MV-4-11 (cell line): ENCODE measurements around the gene KIAA0232.
A peak's percentile ranks its signal among the peaks of the same experiment; 100 is the strongest.
"Not testable (repeated sequence)": the region's sequence is repeated elsewhere in the genome, so short reads cannot be mapped to it uniquely, and the experiment has no call there.

Experiments used
- DNase-seq: peaks from one replicate; lab custom pipeline; 2025; lab: John Stamatoyannopoulos, UW

The KIAA0232 gene

DNA sequence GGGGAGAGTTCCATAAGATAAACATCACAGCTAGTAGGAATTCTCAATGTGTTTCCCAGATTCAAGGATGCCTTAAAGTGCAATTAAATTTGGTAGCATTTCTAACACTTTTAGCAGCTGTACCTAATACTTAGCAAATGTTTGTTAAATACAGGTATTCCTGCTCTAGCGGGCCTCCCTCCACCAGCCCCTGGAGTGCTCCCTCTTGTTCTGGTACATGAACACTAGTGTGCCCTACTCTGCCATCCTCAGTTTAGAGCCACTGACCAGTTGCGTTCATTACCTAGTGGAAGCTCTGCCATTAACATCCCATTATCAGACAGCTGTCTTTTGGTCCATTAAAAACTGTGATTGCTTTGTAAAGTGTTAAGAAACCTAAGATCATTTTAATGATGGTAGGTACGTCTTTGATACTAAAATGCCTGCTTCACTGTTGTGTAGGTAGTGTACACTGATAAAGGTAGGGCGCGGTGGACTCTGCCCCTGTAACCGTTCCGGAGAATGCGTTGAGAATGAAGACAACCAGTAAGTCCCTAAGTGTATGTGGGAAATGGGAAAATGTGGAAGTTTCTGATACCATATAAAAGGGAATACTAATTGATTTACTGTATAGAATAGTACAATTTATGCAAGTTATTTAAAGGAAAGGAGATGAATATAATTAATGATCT, 21.7 kb downstream of the KIAA0232 start:
- DNase-seq: no peak

DNA sequence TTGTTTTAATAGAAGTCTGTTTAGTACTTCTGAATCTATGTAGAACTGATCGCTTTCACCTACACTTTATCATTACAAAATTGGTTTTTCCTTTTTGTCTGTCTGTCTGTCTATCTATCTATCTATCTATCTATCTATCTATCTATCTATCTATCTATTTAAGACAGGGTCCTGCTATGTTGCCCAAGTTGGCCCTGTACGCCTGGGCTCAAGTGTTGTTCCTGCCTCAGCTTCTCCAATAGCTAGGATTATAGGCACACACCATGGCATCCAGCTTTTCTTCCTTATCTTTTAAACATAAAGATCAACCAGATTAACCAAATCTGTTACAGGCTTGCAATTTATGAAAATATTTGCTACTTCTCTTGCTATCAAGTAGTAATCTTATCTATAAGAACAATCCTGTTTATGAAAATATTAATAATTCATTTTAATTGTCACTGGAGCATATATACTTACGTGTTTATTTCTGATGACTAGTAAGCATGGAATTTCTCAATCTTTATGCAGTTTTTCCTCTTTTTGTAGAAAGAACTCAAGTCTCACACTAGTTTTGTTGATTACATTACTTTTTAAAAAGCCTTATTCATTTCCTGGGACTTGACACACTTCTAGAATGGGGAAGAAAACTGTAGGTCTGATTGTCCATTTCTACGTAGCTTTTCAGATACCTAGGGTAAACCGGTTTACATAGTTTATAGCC, 24.5 kb downstream of the KIAA0232 start:
- no peak for DNase-seq

DNA sequence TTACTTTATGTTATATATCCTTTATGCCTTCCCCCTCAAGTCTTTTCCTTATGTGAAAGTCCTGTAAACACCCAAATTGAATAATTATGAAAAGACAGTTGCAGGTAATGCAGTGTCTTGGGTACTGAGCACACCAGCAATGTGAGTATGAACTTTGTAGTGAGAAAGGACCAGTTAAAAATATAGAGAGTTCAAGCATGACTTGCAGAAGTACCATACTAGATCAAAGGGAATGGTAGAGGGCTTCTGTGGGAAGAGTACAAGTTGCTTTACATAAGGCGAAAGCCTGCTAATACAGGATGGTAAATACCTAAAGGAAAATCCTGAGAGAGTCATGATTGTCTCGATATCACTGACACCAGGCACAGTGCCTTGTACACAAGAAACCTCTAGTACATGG, 25.7 kb downstream of the KIAA0232 start:
- DNase-seq: no peak

DNA sequence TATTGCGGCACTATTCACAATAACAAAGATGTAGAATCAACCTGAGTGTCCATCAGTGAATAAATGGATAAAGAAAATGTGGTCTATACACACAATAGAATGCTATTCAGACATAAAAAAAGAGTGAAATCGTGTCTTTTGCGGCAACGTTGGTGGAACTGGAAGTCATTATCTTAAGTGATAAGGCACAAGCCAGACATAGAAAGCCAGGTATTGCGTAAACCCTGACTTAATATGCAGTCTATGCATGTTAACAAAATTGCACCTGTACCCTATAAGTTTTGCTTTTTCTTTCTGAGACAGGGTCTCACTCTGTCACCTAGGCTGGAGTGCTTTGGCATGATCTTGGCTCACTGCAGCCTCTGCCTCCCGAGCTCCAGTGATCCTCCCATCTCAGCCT, 28.6 kb downstream of the KIAA0232 start:
- no peak for DNase-seq

DNA sequence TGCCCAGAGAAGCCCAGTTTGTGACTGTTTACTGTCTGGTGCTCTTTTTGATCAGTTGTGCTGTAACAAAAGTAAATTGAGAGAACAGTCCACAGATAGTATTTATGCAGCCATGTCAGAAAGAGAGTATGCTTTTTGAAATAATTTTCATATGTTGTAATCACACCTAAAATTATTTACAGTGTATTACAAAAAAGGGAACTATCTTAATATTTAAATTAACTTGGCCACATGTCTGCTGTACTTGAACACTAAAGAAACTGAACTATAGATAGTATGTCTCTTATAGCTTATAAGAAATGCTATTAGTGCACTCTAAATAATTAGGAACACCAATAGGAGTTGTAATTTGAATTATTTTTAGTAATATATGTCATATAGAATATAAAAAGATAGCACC, 30.2 kb downstream of the KIAA0232 start:
- DNase-seq: peak; percentile 3

DNA sequence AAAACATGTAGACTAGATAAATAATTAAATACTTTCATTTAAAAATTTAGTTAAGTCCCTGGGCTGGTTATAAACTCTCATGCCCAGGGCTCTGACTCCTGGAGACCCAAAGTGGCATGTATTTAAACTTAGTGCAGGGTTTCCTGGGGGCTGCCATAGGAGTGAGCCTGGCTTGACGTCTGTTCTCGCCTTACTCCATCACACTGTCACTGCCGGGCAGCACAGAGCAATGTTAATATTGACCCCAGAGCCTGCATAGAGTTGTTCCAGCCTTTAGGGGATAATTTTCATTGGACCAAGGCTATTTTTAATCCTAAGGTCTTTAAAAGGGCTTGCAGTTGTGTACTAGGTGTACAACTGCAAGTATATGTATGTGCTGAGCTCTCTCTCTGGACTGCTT, 31.2 kb downstream of the KIAA0232 start:
- no peak for DNase-seq

DNA sequence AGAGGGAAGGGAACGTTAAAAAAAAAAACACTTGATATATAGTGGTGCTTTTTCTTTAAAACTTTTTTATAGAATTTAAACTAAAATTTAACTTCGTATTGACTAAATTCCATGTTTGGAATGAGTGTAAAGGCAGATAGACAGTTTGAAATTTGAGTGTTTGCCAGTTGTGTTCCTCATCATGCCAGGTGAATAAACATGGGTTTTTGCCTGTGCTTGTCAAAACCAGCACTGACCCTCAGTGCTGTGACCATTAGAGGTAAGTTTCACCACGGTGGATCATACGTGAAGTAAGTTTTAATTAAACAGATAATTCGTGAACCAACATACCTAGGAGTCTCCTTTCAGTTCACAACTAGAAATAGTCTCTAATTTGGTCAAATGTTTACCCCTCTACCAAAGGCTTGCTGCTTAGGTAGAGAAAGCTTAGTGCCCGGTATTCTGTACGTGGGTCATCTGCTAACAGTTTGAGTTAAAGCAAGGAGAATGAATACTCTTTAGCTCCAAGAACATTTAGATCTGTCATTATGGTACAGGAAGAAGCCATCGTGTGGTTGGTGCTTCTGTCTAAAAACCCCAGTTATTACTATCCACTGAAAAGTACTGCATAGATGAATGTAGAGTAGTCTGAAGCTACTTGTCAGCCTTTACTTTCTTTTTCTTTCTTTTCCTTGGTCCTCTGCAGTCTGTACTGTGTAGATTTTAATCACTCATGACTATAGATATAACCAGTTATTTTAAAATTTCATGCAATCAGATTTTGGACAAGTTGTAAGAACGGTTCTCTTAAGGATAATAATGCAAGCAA, 32.7 kb downstream of the KIAA0232 start:
- DNase-seq: no peak

DNA sequence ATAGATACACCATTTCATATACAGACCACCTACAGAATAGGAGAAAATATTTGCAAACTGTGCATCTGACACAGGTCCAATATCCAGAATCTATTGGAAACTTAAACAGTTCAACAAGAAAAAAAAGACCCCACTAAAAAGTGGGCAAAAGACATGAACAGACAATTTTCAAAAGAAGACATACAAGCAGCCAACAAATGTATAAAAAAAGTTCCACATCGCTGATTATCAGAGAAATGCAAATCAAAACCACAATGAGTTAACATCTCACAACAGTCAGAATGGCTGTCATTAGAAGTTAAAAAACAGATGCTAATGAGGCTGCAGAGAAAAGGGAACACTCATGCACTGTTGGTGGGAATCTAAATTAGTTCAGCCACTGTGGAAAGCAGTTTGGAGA, 36.8 kb downstream of the KIAA0232 start:
- DNase-seq: no peak

DNA sequence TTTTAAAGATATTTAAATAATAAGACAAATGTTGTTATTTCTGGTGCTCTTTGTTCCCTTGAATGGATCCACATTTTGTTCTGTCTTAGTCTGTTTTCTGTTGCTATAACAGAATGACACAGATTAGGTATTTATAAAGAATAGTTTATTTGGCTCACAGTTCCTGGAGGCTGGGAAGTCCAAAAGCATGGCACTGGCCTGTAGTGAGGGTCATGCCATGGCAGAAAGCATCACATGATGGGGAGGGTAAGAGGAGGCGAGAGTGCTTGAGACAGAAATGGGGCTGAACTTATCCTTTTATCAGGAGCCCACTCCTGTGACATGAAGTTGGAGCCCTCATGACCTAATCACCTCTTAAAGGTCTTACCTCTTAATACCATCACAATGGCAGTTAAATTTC, 38.2 kb downstream of the KIAA0232 start:
- no peak for DNase-seq

DNA sequence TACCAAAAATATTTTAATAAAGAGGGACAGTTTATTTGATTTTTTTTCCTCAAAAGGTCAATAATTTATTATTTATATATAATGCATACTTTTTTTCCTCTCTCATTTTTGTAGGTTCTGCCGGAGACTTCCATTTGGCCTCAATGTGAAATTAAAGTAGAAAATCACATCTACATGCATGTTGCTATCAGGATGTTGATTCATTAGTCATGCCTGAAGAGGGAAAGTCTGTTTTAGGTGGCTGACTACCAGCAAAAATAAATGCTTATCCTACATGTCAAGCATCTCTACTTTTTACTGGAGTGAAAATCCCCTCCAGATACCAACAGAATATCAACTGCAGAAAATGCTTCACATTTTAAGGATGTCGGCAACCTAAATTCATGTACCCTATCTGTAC, 41.5 kb downstream of the KIAA0232 start:
- no peak for DNase-seq

DNA sequence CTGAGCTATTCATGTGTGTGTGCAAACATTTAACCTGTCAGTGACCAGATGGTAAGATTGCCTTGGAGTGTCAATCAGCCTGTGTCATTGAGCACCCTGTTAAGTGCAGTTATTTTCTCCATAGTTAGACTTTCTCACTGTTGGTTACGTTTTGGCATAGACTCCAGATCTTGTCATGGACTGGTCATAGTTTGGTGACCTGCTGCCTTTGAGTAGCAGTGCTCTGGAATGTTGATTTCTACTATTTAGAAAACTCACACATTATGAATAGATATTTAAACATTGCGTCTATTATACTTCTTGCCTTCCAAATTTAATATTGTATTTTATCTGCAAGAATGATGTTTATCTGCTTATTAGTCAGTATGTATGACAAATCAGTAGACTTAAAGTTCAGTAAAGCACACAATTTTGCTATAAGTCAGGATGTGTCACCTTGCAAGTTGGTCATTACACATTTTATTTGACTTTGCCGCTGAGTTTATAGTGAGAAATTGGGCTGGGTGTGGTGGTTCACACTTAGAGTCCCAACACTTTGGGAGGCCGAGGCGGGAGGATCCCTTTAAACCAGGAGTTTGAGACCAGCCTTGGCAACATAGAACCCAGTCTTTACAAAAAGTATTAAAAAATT, 42.4 kb downstream of the KIAA0232 start:
- no peak for DNase-seq

DNA sequence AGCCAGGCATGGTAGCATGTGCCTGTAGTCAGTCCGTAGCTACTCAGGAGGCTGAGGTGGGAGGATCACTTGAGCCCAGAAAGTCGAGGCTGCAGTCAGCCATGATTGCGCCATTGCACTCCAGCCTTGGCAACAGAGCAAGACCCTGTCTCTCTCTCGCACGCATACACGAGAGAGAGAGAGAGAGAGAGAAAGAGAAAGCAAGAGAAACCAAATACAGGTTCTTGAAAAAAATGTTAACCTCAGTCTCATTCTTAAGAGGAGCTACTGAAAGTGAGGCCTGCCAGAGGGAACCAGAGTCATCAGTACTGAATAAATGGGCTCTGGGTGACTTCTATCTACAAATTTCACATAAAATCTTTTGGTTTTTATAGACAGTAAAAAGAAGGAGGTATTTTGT, 42.9 kb downstream of the KIAA0232 start:
- no peak for DNase-seq

DNA sequence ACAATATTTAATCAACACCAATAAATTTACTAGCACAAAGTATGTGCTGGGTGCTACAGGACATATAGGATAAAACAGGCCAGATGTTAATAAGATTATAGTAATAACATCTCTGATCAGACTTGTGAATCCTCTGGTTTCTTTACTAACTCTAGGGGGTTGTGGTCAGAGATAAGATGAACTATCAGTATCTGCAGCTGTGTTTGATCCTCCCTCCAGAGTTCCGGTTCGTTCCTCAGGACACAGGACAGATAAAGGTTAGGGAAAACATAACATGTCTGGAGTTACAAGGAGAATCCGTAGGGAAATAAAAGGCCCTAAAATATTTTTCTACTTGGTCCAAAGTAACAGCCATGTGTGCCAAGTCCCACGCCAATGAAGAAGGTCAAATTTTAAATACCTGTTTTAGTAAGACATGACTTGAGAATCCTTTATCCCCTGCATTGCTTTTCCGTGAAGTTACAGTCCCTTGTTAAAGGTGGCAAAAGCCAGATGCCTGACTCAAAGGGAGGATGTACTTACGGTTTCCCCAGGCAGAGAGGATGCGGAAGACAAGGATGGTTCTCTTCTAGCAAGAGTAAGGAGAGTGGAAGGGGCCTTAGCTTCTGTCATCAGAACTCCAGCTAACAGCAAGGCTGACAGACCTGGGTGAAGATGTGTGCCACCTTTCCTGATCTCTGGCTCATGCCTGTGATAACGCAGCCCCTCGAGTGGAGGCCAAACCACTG, 44.4 kb downstream of the KIAA0232 start:
- no peak for DNase-seq

DNA sequence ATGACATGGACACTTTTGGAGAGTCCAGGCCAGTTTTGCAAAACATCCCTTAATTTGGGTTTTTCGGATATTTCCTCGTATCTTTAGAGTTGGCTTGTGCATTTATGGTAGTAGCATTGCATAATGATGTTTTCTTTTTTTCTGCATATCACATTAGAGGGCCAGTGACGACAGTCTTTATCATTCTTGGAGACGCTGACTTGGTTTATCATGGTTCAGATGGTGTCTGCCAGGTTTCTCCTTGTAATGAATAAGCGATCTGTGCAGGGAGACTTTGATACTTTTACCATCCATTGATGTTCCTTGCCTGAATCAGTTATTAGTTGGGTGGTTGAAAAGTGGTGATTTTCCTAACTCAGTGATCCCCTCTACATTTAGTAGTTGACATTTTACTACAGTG, 46.6 kb downstream of the KIAA0232 start:
- DNase-seq: no peak

DNA sequence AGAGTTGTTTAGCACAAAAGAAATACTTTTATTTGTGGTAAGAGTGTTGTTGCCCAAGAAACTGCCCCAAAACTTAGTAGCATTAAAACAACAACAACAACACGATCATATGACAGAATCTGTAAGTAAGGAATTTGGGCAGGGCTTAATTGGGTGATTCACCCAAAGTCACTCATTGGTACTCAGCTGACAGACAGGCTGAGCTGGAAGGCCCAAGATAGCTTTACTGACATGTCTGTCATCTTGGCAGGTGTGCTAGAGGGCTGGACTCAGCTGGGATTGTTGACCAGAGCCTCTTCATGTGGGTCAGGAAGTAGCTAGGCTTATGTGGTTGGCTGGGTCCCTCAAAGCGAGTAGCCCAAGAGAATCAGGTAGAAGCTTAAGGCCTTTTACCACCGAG, 52.3 kb downstream of the KIAA0232 start:
- DNase-seq: no peak

DNA sequence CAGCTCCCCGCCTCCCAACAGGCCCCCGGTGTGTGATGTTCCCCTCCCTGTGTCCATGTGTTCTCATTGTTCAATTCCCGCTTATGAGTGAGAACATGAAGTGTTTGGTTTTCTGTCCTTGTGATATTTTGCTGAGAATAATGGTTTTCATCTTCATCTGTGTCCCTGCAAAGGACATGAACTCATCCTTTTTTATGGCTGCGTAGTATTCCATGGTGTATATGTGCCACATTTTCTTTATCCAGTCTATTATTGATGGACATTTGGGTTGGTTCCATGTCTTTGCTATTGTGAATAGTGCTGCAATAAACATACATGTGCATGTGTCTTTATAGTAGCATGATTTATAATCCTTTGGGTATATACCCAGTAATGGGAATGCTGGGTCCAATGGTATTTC, 53.1 kb downstream of the KIAA0232 start:
- not testable (repeated sequence) for DNase-seq

DNA sequence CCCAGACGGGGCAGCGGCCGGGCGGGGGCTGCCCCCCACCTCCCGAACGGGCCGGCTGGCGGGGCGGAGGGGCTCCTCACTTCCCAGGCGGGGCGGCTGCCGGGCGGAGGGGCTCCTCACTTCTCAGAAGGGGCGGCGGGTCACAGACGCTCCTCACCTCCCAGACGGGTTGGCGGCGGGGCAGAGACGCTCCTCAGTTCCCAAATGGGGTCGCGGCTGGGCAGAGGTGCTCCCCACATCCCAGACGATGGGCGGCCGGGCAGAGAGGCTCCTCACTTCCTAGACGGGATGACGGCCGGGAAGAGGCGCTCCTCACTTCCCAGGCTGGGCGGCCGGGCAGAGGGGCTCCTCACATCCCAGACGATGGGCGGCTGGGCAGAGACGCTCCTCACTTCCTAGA, 54.6 kb downstream of the KIAA0232 start:
- DNase-seq: not testable (repeated sequence)

DNA sequence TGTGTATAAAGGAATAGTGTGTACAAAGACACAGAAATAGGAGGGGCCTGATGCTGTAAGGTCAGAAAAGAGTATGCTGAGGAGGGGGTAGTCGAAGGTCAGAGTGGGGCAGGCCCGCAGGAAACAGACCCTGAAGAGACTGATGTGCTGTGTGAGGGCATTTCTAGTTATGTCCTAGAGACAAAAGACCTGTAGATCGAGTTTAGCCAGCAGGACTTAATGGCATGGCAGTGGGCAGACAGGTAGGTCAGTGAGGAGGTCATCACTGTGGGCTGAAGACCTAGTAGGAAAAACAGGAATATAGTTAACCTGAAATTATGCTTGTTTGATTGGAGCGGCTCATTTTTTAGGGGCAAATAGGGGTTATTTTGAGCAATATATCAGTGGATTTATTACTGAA, 57.1 kb downstream of the KIAA0232 start:
- no peak for DNase-seq

DNA sequence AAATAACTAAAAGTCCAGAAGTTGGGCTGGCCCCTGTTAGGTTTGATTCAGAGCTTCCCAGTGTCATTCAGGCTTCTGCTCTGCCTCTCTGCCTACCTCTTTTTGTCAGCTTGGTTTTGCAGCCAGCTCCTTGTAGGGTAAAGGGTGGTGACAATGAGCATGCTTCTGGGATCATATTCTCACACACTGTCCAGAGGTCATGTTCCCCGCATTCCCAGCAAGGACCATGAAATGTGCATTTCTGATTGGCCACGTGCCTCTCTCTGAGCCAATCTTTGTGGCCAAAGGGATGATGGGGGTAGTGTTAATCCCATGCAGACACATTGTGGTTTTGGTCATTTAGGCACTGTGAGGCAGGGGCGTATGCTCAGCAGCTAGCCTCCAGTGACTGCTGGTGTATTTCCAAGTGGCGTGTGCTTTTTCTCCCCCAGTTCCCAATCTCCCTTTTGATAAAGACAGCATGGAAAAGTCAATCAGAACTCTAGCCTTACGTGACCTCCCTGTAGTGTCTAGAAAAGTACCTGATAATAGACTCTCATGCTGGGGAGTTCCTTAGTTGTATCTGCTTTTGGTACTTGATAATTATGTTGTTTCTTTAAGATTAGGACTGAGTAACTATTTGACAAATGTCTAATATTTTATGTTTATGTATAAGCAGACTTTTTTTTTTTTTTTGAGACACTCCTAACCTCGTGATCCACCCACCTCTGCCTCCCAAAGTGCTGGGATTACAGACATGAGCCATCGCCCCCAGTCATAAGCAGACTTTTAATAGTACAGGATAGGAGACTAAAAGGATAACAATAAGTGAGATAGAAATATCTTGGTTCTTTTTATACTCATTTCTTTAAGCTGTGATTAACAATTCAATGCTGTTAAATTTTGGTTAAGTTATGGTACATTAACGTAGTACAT, 57.8 kb downstream of the KIAA0232 start:
- DNase-seq: peak; percentile 34

DNA sequence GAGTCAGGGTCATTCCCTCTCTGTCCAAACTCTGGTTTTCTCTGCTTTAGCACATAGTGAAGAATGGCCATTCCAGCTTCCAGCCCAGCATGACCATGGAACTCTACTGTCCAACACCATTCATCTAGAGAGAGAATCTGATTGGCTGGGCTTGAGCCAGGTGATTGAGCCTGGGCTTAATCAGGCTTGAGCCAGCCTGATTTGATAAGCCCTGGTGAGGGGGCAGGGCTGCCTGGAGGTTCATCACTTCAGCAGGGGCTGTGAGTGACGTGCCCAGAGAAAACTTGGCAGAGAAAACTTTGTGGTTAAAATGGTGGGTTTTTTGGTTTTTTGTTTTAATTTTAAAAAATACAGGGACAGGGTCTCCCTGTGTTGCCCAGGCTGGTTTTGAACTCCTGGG, 62.5 kb downstream of the KIAA0232 start:
- no peak for DNase-seq

DNA sequence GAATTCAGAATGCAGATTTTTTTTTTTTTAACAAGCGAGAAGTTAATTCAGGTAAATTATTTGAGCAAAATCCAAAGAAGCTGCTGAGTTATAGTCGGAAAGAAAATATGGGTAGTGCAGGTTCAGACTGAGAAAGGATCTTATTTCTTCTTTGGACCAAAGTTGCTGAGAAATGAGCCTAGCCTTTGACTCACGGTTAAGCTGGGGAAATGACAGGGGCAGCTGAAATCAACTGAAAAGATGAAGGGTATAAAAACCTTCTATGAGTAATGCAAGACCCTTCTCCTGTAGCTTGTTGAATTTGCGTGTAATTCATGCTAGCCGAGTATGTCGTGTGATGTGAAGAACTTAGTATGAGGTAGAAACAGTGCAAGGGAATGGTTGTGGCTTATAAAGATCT, 63.0 kb downstream of the KIAA0232 start:
- no peak for DNase-seq
